GM21515 (cell line): ENCODE measurements around the gene PAPPA2.

Experiments used
- ATAC-seq: cut with Tn5 transposase; IDR thresholded peaks from one replicate; pipeline ENCODE4 v1.9.1; 2021; ENCODE audit not compliant: unreplicated experiment

The PAPPA2 gene

GRCh38 chr1:176691251-176692228 lies 228.6 kb downstream of the PAPPA2 start:
- peak; percentile 95 for ATAC-seq

- ATAC-seq = no peak
Measured at GRCh38 chr1:176692431-176692830, 229.5 kb downstream of the PAPPA2 start.

- no peak for ATAC-seq
Measured at GRCh38 chr1:176692988-176693696, 230.2 kb downstream of the PAPPA2 start.

GRCh38 chr1:176693697-176694329 lies 230.8 kb downstream of the PAPPA2 start:
- no peak for ATAC-seq

- no peak for ATAC-seq
Measured at GRCh38 chr1:176694713-176695112, 231.7 kb downstream of the PAPPA2 start.

- ATAC-seq = no peak
Measured at GRCh38 chr1:176696109-176696508, 233.1 kb downstream of the PAPPA2 start.

- ATAC-seq = no peak
Measured at GRCh38 chr1:176696689-176697088, 233.7 kb downstream of the PAPPA2 start.

- ATAC-seq = no peak
Measured at GRCh38 chr1:176699821-176700220, 236.8 kb downstream of the PAPPA2 start.

GRCh38 chr1:176701151-176701866 lies 238.3 kb downstream of the PAPPA2 start:
- ATAC-seq = no peak

GRCh38 chr1:176702901-176703300 lies 239.9 kb downstream of the PAPPA2 start:
- no peak for ATAC-seq

- no peak for ATAC-seq
Measured at GRCh38 chr1:176705585-176705984, 242.6 kb downstream of the PAPPA2 start.

- no peak for ATAC-seq
Measured at GRCh38 chr1:176717066-176717750, 254.2 kb downstream of the PAPPA2 start.

GRCh38 chr1:176719447-176719846 lies 256.5 kb downstream of the PAPPA2 start:
- ATAC-seq = no peak

- no peak for ATAC-seq
Measured at GRCh38 chr1:176720838-176721237, 257.9 kb downstream of the PAPPA2 start.

- ATAC-seq = no peak
Measured at GRCh38 chr1:176733661-176734060, 270.7 kb downstream of the PAPPA2 start.

- no peak for ATAC-seq
Measured at GRCh38 chr1:176735201-176735600, 272.2 kb downstream of the PAPPA2 start.

- ATAC-seq = no peak
Measured at GRCh38 chr1:176736015-176736414, 273.0 kb downstream of the PAPPA2 start.

- no peak for ATAC-seq
Measured at GRCh38 chr1:176741181-176741580, 278.2 kb downstream of the PAPPA2 start.

- ATAC-seq = no peak
Measured at GRCh38 chr1:176742322-176742721, 279.3 kb downstream of the PAPPA2 start.

- ATAC-seq = no peak
Measured at GRCh38 chr1:176744142-176744541, 281.2 kb downstream of the PAPPA2 start.
